Neural progenitor cell (in vitro differentiated cells): ENCODE results near the gene CRK. TPM values are rescaled to one million over a fixed set of nuclear protein-coding genes. Genes with fewer than 3 reads are reported as not detected.
A peak's percentile ranks its signal among the peaks of the same experiment; 100 is the strongest.
"Not testable (repeated sequence)": the region's sequence is repeated elsewhere in the genome, so short reads cannot be mapped to it uniquely, and the experiment has no call there.

Experiments
- DNase-seq: peaks from one replicate; pipeline ENCODE4 v3.0.0-alpha.2; 2016; ENCODE audit warnings: low spot score
- H2AFZ ChIP-seq: fragments of 200-600 bp; sonication (generic); replicated peaks from 2 replicates; pipeline ENCODE4 v1.6.1; 2016; ENCODE audit warnings: antibody characterized with exemption
- H3F3A ChIP-seq: fragments of 200-600 bp; sonication (generic); 2 replicates; pipeline ENCODE4 v1.6.1; 2016; ENCODE audit warnings: antibody characterized with exemption, low read depth
- H3K27ac ChIP-seq: fragments of 200-600 bp; sonication (generic); 2 replicates; pipeline ENCODE4 v1.5.1; 2016; ENCODE audit warnings: mild to moderate bottlenecking
- H3K27me3 ChIP-seq: fragments of 200-600 bp; sonication (generic); 2 replicates; pipeline ENCODE4 v1.6.1; 2016; ENCODE audit warnings: mild to moderate bottlenecking, moderate library complexity
- H3K36me3 ChIP-seq: fragments of 200-600 bp; sonication (generic); 2 replicates; pipeline ENCODE4 v1.5.1; 2016
- H3K4me1 ChIP-seq: fragments of 200-600 bp; sonication (generic); 2 replicates; pipeline ENCODE4 v1.6.1; 2016; ENCODE audit warnings: mixed run types
- H3K4me2 ChIP-seq: fragments of 200-600 bp; sonication (generic); 2 replicates; pipeline ENCODE4 v1.6.1; 2016
- H3K4me3 ChIP-seq: fragments of 200-600 bp; sonication (generic); 2 replicates; pipeline ENCODE4 v1.5.1; 2016
- H3K79me2 ChIP-seq: fragments of 200-600 bp; sonication (generic); 2 replicates; pipeline ENCODE4 v1.6.1; 2016; ENCODE audit warnings: low read depth
- H3K9ac ChIP-seq: fragments of 200-600 bp; sonication (generic); 2 replicates; pipeline ENCODE4 v1.6.1; 2016
- H3K9me3 ChIP-seq: fragments of 200-600 bp; sonication (generic); 2 replicates; pipeline ENCODE4 v1.5.1; 2016; ENCODE audit warnings: low read depth
- H4K20me1 ChIP-seq: fragments of 200-600 bp; sonication (generic); 2 replicates; pipeline ENCODE4 v1.6.1; 2016; ENCODE audit warnings: low read depth
- H3K27ac Mint-ChIP-seq: 3 replicates; pipeline ENCODE4 v1.8.0; 2021; ENCODE audit warnings: mixed read lengths
- H3K27me3 Mint-ChIP-seq: 2 replicates; pipeline ENCODE4 v1.8.0; 2022; ENCODE audit warnings: low read depth, mild to moderate bottlenecking, inconsistent platforms, moderate library complexity, mixed read lengths; ENCODE audit not compliant: insufficient read depth
- H3K36me3 Mint-ChIP-seq: 3 replicates; pipeline ENCODE4 v1.8.0; 2021; ENCODE audit warnings: mixed read lengths
- H3K4me1 Mint-ChIP-seq: 3 replicates; pipeline ENCODE4 v1.8.0; 2021; ENCODE audit warnings: mixed read lengths
- H3K4me3 Mint-ChIP-seq: 3 replicates; pipeline ENCODE4 v1.8.0; 2021; ENCODE audit warnings: mild to moderate bottlenecking, moderate library complexity, mixed read lengths
- H3K9me3 Mint-ChIP-seq: 3 replicates; pipeline ENCODE4 v1.8.0; 2020; ENCODE audit warnings: mixed read lengths
- EZH2 ChIP-seq: fragments of 200-600 bp; sonication (generic); IDR thresholded peaks from 2 replicates; pipeline ENCODE4 v1.6.1; 2017; ENCODE audit warnings: antibody characterized with exemption, mild to moderate bottlenecking, moderate library complexity
- EZH2phosphoT487 ChIP-seq: fragments of 200-600 bp; sonication (generic); IDR thresholded peaks from 2 replicates; pipeline ENCODE4 v1.6.1; 2017; ENCODE audit warnings: antibody characterized with exemption
- total RNA-seq: library from RNA; depleted of rRNA; stranded (reverse); fragments of >200 nt; gene quantifications from 2 replicates; pipeline ENCODE4 v1.2.3, GENCODE V29; 2015; ENCODE audit warnings: low replicate concordance
- TF ChIP-seq, protein P1 (sequence below): fragments of 200-600 bp; sonication (generic); IDR thresholded peaks from 2 replicates; pipeline ENCODE4 v1.5.1; 2017; ENCODE audit warnings: antibody characterized with exemption, mild to moderate bottlenecking

Gene CRK
- total RNA-seq, 1 donor from 2014 or later = 59.6 TPM

DNA sequence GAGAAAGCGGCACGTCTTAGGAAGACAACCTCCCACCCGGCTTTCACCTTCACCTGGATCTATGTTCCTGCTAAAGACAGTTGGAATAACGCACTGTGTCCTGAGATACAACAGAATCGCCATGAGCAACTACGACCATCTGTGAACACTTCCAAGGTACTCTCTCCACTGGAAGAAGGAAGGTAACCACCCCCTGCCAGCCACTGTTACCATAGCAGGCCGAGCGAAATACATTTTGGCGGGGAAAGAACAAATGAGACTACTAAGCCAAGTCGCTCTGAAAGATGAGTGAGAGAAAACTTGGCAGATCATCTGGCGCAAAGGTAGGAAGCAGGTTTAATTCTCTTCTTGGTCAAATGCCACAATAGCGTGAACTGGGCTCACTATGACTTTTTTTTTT, 9.8 kb downstream of the CRK start:
- Mint-ChIP-seq H3K27ac (peak overlapping the region; percentile 28), H3K36me3 (peaks cover 25% of the 10 kb centered on the region), H3K4me1 (peaks cover 10% of the 10 kb centered on the region), H3K4me3 (no peak overlapping the region), H3K27me3 (peaks cover 2% of the 10 kb centered on the region), H3K9me3 (peaks cover 2% of the 10 kb centered on the region)
- Histone ChIP-seq H3K4me1 (no peaks in the 10 kb centered on the region), H3K9ac (no peak overlapping the region), H3F3A (no peaks in the 10 kb centered on the region), H2AFZ (no peak overlapping the region), H3K27me3 (no peaks in the 10 kb centered on the region), H3K9me3 (no peaks in the 10 kb centered on the region), H3K36me3 (no peaks in the 10 kb centered on the region), H3K79me2 (peaks cover 99% of the 10 kb centered on the region), H3K4me2 (no peak overlapping the region), H4K20me1 (peaks cover 36% of the 10 kb centered on the region), H3K27ac (no peak overlapping the region), H3K4me3 (no peak overlapping the region)
- no peak for TF ChIP-seq EZH2
- TF ChIP-seq, protein P1, sequence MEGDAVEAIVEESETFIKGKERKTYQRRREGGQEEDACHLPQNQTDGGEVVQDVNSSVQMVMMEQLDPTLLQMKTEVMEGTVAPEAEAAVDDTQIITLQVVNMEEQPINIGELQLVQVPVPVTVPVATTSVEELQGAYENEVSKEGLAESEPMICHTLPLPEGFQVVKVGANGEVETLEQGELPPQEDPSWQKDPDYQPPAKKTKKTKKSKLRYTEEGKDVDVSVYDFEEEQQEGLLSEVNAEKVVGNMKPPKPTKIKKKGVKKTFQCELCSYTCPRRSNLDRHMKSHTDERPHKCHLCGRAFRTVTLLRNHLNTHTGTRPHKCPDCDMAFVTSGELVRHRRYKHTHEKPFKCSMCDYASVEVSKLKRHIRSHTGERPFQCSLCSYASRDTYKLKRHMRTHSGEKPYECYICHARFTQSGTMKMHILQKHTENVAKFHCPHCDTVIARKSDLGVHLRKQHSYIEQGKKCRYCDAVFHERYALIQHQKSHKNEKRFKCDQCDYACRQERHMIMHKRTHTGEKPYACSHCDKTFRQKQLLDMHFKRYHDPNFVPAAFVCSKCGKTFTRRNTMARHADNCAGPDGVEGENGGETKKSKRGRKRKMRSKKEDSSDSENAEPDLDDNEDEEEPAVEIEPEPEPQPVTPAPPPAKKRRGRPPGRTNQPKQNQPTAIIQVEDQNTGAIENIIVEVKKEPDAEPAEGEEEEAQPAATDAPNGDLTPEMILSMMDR = no peak
- no peak for TF ChIP-seq EZH2phosphoT487
- DNase-seq = no peak

DNA sequence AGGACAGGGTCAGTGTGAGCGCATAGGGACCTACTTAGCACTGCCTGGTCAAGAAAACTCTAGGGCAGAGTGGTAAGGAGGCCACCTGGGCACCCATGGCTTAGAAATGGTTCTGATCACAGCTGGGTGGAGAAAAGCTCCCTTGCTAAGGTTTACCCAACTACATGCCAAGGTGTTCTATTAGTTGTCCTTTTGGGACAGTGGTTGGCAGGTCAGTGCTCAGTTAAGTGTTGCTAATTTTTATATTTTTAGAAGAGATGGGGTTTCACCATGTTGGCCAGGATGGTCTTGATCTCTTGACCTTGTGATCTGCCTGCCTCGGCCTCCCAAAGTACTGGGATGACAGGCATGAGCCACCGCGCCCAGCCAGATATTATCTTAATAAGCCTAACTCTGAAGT, 10.3 kb downstream of the CRK start:
- not testable (repeated sequence) for H3K27ac ChIP-seq, H3K9me3 ChIP-seq, H3K9me3 Mint-ChIP-seq, H3K4me3 Mint-ChIP-seq, H3K4me1 Mint-ChIP-seq, H3K27me3 ChIP-seq, H3F3A ChIP-seq, H3K36me3 ChIP-seq, H2AFZ ChIP-seq, H3K4me2 ChIP-seq, DNase-seq, H3K4me1 ChIP-seq, H3K9ac ChIP-seq, H3K27me3 Mint-ChIP-seq, H3K4me3 ChIP-seq
- peaks cover 36% of the 10 kb centered on the region for H4K20me1 ChIP-seq
- Mint-ChIP-seq H3K27ac (peak overlapping the region; percentile 28), H3K36me3 (peaks cover 25% of the 10 kb centered on the region)
- peaks cover 99% of the 10 kb centered on the region for H3K79me2 ChIP-seq

DNA sequence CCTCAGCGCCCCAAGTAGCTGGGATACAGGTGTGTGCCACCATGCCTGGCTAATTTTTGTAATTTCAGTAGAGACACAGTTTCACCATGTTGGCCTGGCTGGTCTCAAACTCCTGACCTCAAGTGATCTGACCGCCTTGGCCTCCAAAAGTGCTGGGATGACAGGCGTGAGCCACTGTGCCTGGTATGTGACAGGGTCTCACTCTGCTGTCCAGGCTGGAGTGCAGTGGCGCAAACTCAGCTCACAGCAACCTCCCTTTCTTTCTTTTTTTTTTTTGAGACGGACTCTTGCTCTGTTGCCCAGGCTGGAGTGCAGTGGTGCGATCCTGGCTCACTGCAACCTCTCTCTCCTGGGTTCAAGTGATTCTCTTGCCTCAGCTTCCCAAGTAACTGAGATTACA, 13.3 kb downstream of the CRK start:
- H2AFZ ChIP-seq, H3K4me2 ChIP-seq, H3K27me3 ChIP-seq, H3K9me3 Mint-ChIP-seq, H3K27ac Mint-ChIP-seq, H3K27me3 Mint-ChIP-seq, H3K9ac ChIP-seq, H3K9me3 ChIP-seq, H3K4me3 Mint-ChIP-seq, H3F3A ChIP-seq, H3K36me3 ChIP-seq, H3K27ac ChIP-seq, H3K4me3 ChIP-seq, H3K4me1 ChIP-seq, DNase-seq: not testable (repeated sequence)
- Mint-ChIP-seq H3K4me1 (peaks cover 15% of the 10 kb centered on the region), H3K36me3 (peaks cover 13% of the 10 kb centered on the region)
- peaks cover 44% of the 10 kb centered on the region for H4K20me1 ChIP-seq
- H3K79me2 ChIP-seq = peaks cover 100% of the 10 kb centered on the region

DNA sequence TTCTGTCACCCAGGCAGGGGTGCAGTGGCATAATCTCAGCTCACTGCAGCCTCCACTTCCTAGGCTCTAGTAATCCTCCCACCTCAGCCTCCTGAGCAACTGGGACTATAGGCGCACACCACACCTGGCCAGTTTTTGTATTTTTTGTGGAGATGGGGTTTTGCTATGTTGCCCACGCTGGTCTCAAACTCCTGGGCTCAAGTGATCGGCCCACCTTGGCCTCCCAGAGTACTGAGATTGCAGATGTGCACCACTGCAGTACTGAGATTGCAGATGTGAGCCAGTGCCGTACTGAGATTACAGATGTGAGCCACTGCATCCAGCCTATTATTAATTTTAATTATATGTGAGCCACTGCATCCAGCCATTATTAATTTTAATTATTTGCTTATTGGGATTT, 13.8 kb downstream of the CRK start:
- TF ChIP-seq, protein P1 = no peak
- TF ChIP-seq EZH2 = no peak
- no peak for TF ChIP-seq EZH2phosphoT487
- peaks cover 44% of the 10 kb centered on the region for H4K20me1 ChIP-seq
- H3K27me3 ChIP-seq = no peaks in the 10 kb centered on the region
- no peaks in the 10 kb centered on the region for H3F3A ChIP-seq
- no peaks in the 10 kb centered on the region for H3K4me1 ChIP-seq
- H3K4me2 ChIP-seq = no peak overlapping the region
- DNase-seq = no peak
- no peak overlapping the region for H2AFZ ChIP-seq
- H3K36me3 Mint-ChIP-seq = peaks cover 13% of the 10 kb centered on the region
- peaks cover 100% of the 10 kb centered on the region for H3K79me2 ChIP-seq
- no peaks in the 10 kb centered on the region for H3K9me3 ChIP-seq
- no peak overlapping the region for H3K27ac Mint-ChIP-seq
- H3K9ac ChIP-seq = no peak overlapping the region
- H3K4me1 Mint-ChIP-seq = peaks cover 15% of the 10 kb centered on the region
- H3K36me3 ChIP-seq = no peaks in the 10 kb centered on the region
- H3K4me3 ChIP-seq = no peak overlapping the region
- H3K9me3 Mint-ChIP-seq = no peaks in the 10 kb centered on the region
- H3K4me3 Mint-ChIP-seq = no peak overlapping the region
- H3K27ac ChIP-seq = no peak overlapping the region
- peaks cover 3% of the 10 kb centered on the region for H3K27me3 Mint-ChIP-seq
